IMR-90 (cell line): ENCODE data around the gene ANK2. TPM values are rescaled to one million over a fixed set of nuclear protein-coding genes. Genes with fewer than 3 reads are reported as not detected.
A peak's percentile ranks its signal among the peaks of the same experiment; 100 is the strongest.

Experiments
- ATAC-seq: fragments of 200-7000 bp; cut with Tn5 transposase; 2 replicates; pipeline ENCODE4 v1.9.1; 2020; ENCODE audit warnings: low read depth, mild to moderate bottlenecking, moderate library complexity
- BruUV-seq: library from RNA; stranded (reverse); fragments of 400-500 nt; replicated peaks from 2 replicates; lab custom pipeline; 2021; lab: Mats Ljungman, UMichigan
- CTCF ChIA-PET: fragments of 300-600 bp; formaldehyde crosslinking; extraction: SDS; loops from one replicate; lab custom pipeline; 2021; ENCODE audit warnings: antibody characterized with exemption; lab: Yijun Ruan, JAX
- POLR2A ChIA-PET: fragments of 300-600 bp; sonication (Branson Sonifier 250); formaldehyde crosslinking; loops from one replicate; lab custom pipeline; 2022; ENCODE audit warnings: antibody characterized with exemption; ENCODE audit not compliant: unreplicated experiment; lab: Charles Lee
- DNase-seq: peaks from one replicate; pipeline ENCODE4 v3.0.0; 2013
- H2AFZ ChIP-seq: replicated peaks from 2 replicates; pipeline ENCODE3; 2013; ENCODE audit warnings: low read length, mild to moderate bottlenecking; ENCODE audit not compliant: poor library complexity
- H2AK5ac ChIP-seq: 2 replicates; pipeline ENCODE4 v1.6.1; 2013; ENCODE audit warnings: low read depth, low read length, inconsistent platforms
- H2AK9ac ChIP-seq: replicated peaks from 2 replicates; pipeline ENCODE3; 2013; ENCODE audit warnings: mild to moderate bottlenecking, low read depth, low read length, moderate library complexity; ENCODE audit not compliant: poor library complexity
- H2BK120ac ChIP-seq: 2 replicates; pipeline ENCODE4 v1.6.1; 2013; ENCODE audit warnings: low read depth, low read length, inconsistent platforms
- H2BK15ac ChIP-seq: 3 replicates; pipeline ENCODE4 v1.6.1; 2013; ENCODE audit warnings: low read depth, low read length, inconsistent platforms
- H2BK20ac ChIP-seq: 2 replicates; pipeline ENCODE4 v1.6.1; 2013; ENCODE audit warnings: low read depth, mild to moderate bottlenecking, inconsistent platforms, low read length, moderate library complexity
- H2BK5ac ChIP-seq: 2 replicates; pipeline ENCODE4 v1.6.1; 2013; ENCODE audit warnings: mild to moderate bottlenecking, low read depth, low read length, inconsistent platforms; ENCODE audit not compliant: poor library complexity, severe bottlenecking
- H3K14ac ChIP-seq: replicated peaks from 2 replicates; pipeline ENCODE4 v1.6.1; 2013; ENCODE audit warnings: low read depth, low read length, inconsistent platforms
- H3K18ac ChIP-seq: 2 replicates; pipeline ENCODE4 v1.6.1; 2013; ENCODE audit warnings: low read depth, low read length, control low read depth
- H3K23ac ChIP-seq: 2 replicates; pipeline ENCODE4 v1.6.1; 2013; ENCODE audit warnings: low read depth, low read length, inconsistent platforms
- H3K27ac ChIP-seq: 2 replicates; pipeline ENCODE4 v1.5.1; 2013; ENCODE audit warnings: mild to moderate bottlenecking, control low read depth, low read length; ENCODE audit not compliant: insufficient read depth
- H3K27me3 ChIP-seq: 2 replicates; pipeline ENCODE4 v1.6.1; 2013; ENCODE audit warnings: low read length; ENCODE audit not compliant: control insufficient read depth, insufficient read depth
- H3K36me3 ChIP-seq: 2 replicates; pipeline ENCODE4 v1.6.1; 2013; ENCODE audit warnings: low read length, mixed read lengths; ENCODE audit not compliant: control insufficient read depth, insufficient read depth
- H3K4ac ChIP-seq: 2 replicates; pipeline ENCODE4 v1.6.1; 2013; ENCODE audit warnings: low read depth, low read length, inconsistent platforms
- H3K4me1 ChIP-seq: 2 replicates; pipeline ENCODE4 v1.6.1; 2013; ENCODE audit warnings: low read length, mixed read lengths; ENCODE audit not compliant: control insufficient read depth, insufficient read depth
- H3K4me2 ChIP-seq: 2 replicates; pipeline ENCODE4 v1.6.1; 2013; ENCODE audit warnings: low read depth, mild to moderate bottlenecking, control low read depth, low read length, moderate library complexity
- H3K4me3 ChIP-seq: 2 replicates; pipeline ENCODE4 v1.5.1; 2013; ENCODE audit warnings: low read depth, mild to moderate bottlenecking, control low read depth, low read length, moderate library complexity; ENCODE audit not compliant: insufficient read depth
- H3K56ac ChIP-seq: 2 replicates; pipeline ENCODE4 v1.6.1; 2013; ENCODE audit warnings: low read length, inconsistent platforms; ENCODE audit not compliant: insufficient read depth; ENCODE audit errors: extremely low read depth
- H3K79me1 ChIP-seq, 2 experiments: 2 replicates each; pipeline ENCODE4 v1.6.1; 2013; ENCODE audit warnings: low read length in 2 of 2, inconsistent platforms in 1 of 2, low read depth in 1 of 2
- H3K9ac ChIP-seq: 2 replicates; pipeline ENCODE4 v1.6.1; 2013; ENCODE audit warnings: low read depth, low read length, control low read depth
- H3K9me1 ChIP-seq: 2 replicates; pipeline ENCODE4 v1.6.1; 2013; ENCODE audit warnings: low read length, inconsistent platforms; ENCODE audit not compliant: insufficient read depth
- H3K9me3 ChIP-seq: 2 replicates; pipeline ENCODE4 v1.6.1; 2013; ENCODE audit warnings: low read length; ENCODE audit not compliant: control insufficient read depth, insufficient read depth
- H4K20me1 ChIP-seq: 2 replicates; pipeline ENCODE4 v1.6.1; 2013; ENCODE audit warnings: low read length, inconsistent platforms; ENCODE audit not compliant: insufficient read depth
- H4K5ac ChIP-seq: 2 replicates; pipeline ENCODE4 v1.6.1; 2013; ENCODE audit warnings: mild to moderate bottlenecking, low read depth, low read length, control low read depth
- H4K8ac ChIP-seq, 2 experiments: 2 replicates each; pipeline ENCODE4 v1.6.1; 2013; ENCODE audit warnings: low read depth in 2 of 2, low read length in 2 of 2, control low read depth in 1 of 2, inconsistent platforms in 1 of 2
- H4K91ac ChIP-seq: 2 replicates; pipeline ENCODE4 v1.6.1; 2013; ENCODE audit warnings: low read depth, low read length, inconsistent platforms; ENCODE audit not compliant: insufficient read depth
- BHLHE40 ChIP-seq: fragments of 150-350 bp; IDR thresholded peaks from 2 replicates; pipeline ENCODE4 v1.6.1; 2016; ENCODE audit warnings: mild to moderate bottlenecking, low read depth, low read length
- CEBPB ChIP-seq: IDR thresholded peaks from 2 replicates; pipeline ENCODE4 v1.6.1; 2012; ENCODE audit warnings: low read depth, low read length, improper control_type of control experiment
- CHD1 ChIP-seq: IDR thresholded peaks from 2 replicates; pipeline ENCODE4 v1.6.1; 2012; ENCODE audit warnings: low read depth, low read length, improper control_type of control experiment
- MAFK ChIP-seq: IDR thresholded peaks from 2 replicates; pipeline ENCODE4 v1.6.1; 2012; ENCODE audit warnings: low read depth, low read length, improper control_type of control experiment
- MAZ ChIP-seq: IDR thresholded peaks from 2 replicates; pipeline ENCODE4 v1.6.1; 2012; ENCODE audit warnings: low read depth, mild to moderate bottlenecking, low read length, improper control_type of control experiment, moderate library complexity, borderline replicate concordance
- NFE2L2 ChIP-seq: fragments of 150-350 bp; IDR thresholded peaks from 2 replicates; pipeline ENCODE4 v1.6.1; 2016; ENCODE audit warnings: low read depth, mild to moderate bottlenecking, low read length
- RFX5 ChIP-seq: IDR thresholded peaks from 2 replicates; pipeline ENCODE4 v1.8.0; 2012; ENCODE audit warnings: low read depth, mild to moderate bottlenecking, low read length, moderate library complexity
- WGBS, 2 experiments: methylation state at CpG; one replicate each; pipeline versions ENCODE4 v1.1.5 to v1.1.7; 2013; ENCODE audit warnings: missing lambda C conversion rate in 2 of 2; ENCODE audit not compliant: insufficient read length in 1 of 2; ENCODE audit errors: extremely low coverage in 2 of 2; 5-methylcytosine and 5-hydroxymethylcytosine counted together
- dilution Hi-C: fragments of 300-500 bp; cut with HindIII; formaldehyde crosslinking; loops from one replicate; pipeline ENCODE4 v1.14.3; 2018; ENCODE audit warnings: low sequenced_read_pairs; ENCODE audit not compliant: unreplicated experiment
- in situ Hi-C: fragments of 300-500 bp; cut with MboI; formaldehyde crosslinking; loops from 3 replicates; pipeline ENCODE4 v1.14.3; 2019; ENCODE audit warnings: low sequenced_read_pairs, inconsistent platforms, mixed read lengths
- intact Hi-C: fragments of 100-400 bp; cut with micrococcal nuclease; formaldehyde crosslinking; loops from 2 replicates; pipeline ENCODE4 v1.10.0; 2022
- polyA plus RNA-seq, 3 experiments: library from polyadenylated mRNA; depleted of rRNA; stranded (reverse); fragments of >200 nt; gene quantifications; 2 replicates each; pipeline ENCODE4 v1.2.3, GENCODE V29; 2012; ENCODE audit warnings: low replicate concordance in 1 of 3
- total RNA-seq: library from RNA; depleted of rRNA; stranded (reverse); fragments of >200 nt; gene quantifications from 2 replicates; pipeline ENCODE4 v1.2.3, GENCODE V29; 2012
- TF ChIP-seq, protein P1 (sequence below): fragments of 150-350 bp; IDR thresholded peaks from 2 replicates; pipeline ENCODE4 v1.6.1; 2017; ENCODE audit warnings: mild to moderate bottlenecking, antibody characterized with exemption, low read length, low read depth
- TF ChIP-seq, protein P2 (sequence below): fragments of 150-350 bp; IDR thresholded peaks from 2 replicates; pipeline ENCODE4 v1.6.1; 2016; ENCODE audit warnings: low read depth, mild to moderate bottlenecking, low read length, moderate library complexity, borderline replicate concordance

The ANK2 gene
- total and polyA plus RNA-seq, 2 of the 4 experiments (the other 2 are of a cell fraction): 0.82 to 6.6 TPM

DNA sequence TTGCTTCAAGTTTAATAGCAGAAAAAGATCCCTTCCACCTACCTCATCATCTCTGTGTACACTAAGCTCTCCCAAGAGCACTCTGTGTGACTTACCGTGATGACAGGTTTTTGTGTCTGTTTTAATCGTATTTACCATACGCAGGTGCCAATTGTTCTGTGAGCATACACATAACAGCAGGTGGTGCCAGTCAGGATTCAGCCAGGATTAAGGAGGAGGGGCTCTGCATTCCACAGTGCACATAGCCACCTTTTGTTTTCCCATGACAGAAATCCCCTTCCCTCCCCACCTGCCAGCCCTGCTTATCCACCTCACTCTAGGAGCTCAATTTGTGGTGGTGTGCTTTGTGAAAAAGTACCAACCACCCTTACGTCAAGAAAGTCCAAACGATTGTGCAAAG, 14.8 kb downstream of the ANK2 start:
- Histone ChIP-seq H4K5ac (no peak overlapping the region), H2BK15ac (no peak overlapping the region), H4K20me1 (no peaks in the 10 kb centered on the region), H3K4ac (no peak overlapping the region), H3K4me3 (no peak overlapping the region), H2BK120ac (no peak overlapping the region), H4K8ac (no peak overlapping the region), H3K9ac (no peak overlapping the region), H3K79me1 (no peaks in the 10 kb centered on the region), H3K27ac (no peak overlapping the region), H3K23ac (no peak overlapping the region; the same call in 1 of the 2 replicates), H3K9me3 (no peaks in the 10 kb centered on the region), H3K14ac (no peak overlapping the region), H3K4me2 (no peak overlapping the region), H2AFZ (no peak overlapping the region), H2AK5ac (no peak overlapping the region), H2BK20ac (no peak overlapping the region), H3K36me3 (no peaks in the 10 kb centered on the region), H3K4me1 (no peaks in the 10 kb centered on the region), H3K9me1 (no peaks in the 10 kb centered on the region), H3K27me3 (peaks cover 2% of the 10 kb centered on the region), H2BK5ac (no peak overlapping the region), H2AK9ac (peak overlapping the region; percentile 9), H4K91ac (no peak overlapping the region), H3K18ac (no peak overlapping the region), H3K56ac (no peak overlapping the region)
- TF ChIP-seq BHLHE40 (no peak), CEBPB (no peak), CHD1 (no peak), MAZ (no peak), NFE2L2 (no peak), MAFK (no peak), RFX5 (no peak)
- TF ChIP-seq, protein P1, sequence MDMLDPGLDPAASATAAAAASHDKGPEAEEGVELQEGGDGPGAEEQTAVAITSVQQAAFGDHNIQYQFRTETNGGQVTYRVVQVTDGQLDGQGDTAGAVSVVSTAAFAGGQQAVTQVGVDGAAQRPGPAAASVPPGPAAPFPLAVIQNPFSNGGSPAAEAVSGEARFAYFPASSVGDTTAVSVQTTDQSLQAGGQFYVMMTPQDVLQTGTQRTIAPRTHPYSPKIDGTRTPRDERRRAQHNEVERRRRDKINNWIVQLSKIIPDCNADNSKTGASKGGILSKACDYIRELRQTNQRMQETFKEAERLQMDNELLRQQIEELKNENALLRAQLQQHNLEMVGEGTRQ: no peak
- TF ChIP-seq, protein P2, sequence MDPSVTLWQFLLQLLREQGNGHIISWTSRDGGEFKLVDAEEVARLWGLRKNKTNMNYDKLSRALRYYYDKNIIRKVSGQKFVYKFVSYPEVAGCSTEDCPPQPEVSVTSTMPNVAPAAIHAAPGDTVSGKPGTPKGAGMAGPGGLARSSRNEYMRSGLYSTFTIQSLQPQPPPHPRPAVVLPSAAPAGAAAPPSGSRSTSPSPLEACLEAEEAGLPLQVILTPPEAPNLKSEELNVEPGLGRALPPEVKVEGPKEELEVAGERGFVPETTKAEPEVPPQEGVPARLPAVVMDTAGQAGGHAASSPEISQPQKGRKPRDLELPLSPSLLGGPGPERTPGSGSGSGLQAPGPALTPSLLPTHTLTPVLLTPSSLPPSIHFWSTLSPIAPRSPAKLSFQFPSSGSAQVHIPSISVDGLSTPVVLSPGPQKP: no peak
- in situ Hi-C loops: no loop called here
- ChIA-PET CTCF (no interaction called here), POLR2A (no interaction called here)
- BruUV-seq: no TSS peak
- WGBS, 2 experiments: 20% methylated on average over 1 of the region's 5 CpGs; no CpG with 5 or more reads in 1 of the 2 experiments
- intact Hi-C loops: no loop called here
- no peak for DNase-seq
- dilution Hi-C loops: no loop called here
- no peak for ATAC-seq
